HEK293 (cell line): ENCODE results near the gene OR4K1.
"Not testable (repeated sequence)": the region's sequence is repeated elsewhere in the genome, so short reads cannot be mapped to it uniquely, and the experiment has no call there.

Experiments used
- CTCF ChIP-seq: fragments of 450-650 bp; formaldehyde crosslinking; IDR thresholded peaks from 2 replicates; pipeline ENCODE4 v1.5.1; 2016; ENCODE audit warnings: missing biosample characterization, missing genetic modification characterization
- ELK4 ChIP-seq: IDR thresholded peaks from 2 replicates; pipeline ENCODE4 v1.6.1; 2011; ENCODE audit warnings: mild to moderate bottlenecking, low read depth, low read length, borderline replicate concordance
- TRIM28 ChIP-seq: IDR thresholded peaks from 2 replicates; pipeline ENCODE4 v1.6.1; 2011; ENCODE audit warnings: low read length, control low read depth, borderline replicate concordance
- ZNF18 ChIP-seq: fragments of 450-650 bp; formaldehyde crosslinking; IDR thresholded peaks from 2 replicates; pipeline ENCODE4 v1.5.1; 2016; ENCODE audit warnings: missing biosample characterization, missing genetic modification characterization
- ZNF266 ChIP-seq: fragments of 450-650 bp; formaldehyde crosslinking; IDR thresholded peaks from 2 replicates; pipeline ENCODE4 v1.5.1; 2016; ENCODE audit warnings: missing biosample characterization, missing genetic modification characterization, low read depth
- ZNF274 ChIP-seq, 2 experiments: fragments of 200-500 bp in 1 of 2; fragments of 450-650 bp in 1 of 2; sonication (Bioruptor generic) in 1 of 2; formaldehyde crosslinking in 1 of 2; IDR thresholded peaks; 2 replicates each; pipeline versions ENCODE4 v1.5.1 to v1.6.1; 2014 to 2016; ENCODE audit warnings: borderline replicate concordance in 1 of 2, inconsistent platforms in 1 of 2, low read length in 1 of 2, missing biosample characterization in 1 of 2, missing genetic modification characterization in 1 of 2
- ZNF404 ChIP-seq: fragments of 450-650 bp; formaldehyde crosslinking; IDR thresholded peaks from 2 replicates; pipeline ENCODE4 v1.5.1; 2017; ENCODE audit warnings: missing biosample characterization, missing genetic modification characterization
- ZNF48 ChIP-seq: fragments of 450-650 bp; formaldehyde crosslinking; IDR thresholded peaks from 2 replicates; pipeline ENCODE4 v1.5.1; 2016; ENCODE audit warnings: missing biosample characterization, missing genetic modification characterization
- ZNF501 ChIP-seq: fragments of 450-650 bp; formaldehyde crosslinking; IDR thresholded peaks from 2 replicates; pipeline ENCODE4 v1.5.1; 2016; ENCODE audit warnings: missing biosample characterization, missing genetic modification characterization
- ZNF530 ChIP-seq: fragments of 450-650 bp; formaldehyde crosslinking; IDR thresholded peaks from 2 replicates; pipeline ENCODE4 v1.5.1; 2016; ENCODE audit warnings: low read depth, missing biosample characterization, missing genetic modification characterization
- ZNF639 ChIP-seq: fragments of 450-650 bp; formaldehyde crosslinking; IDR thresholded peaks from 2 replicates; pipeline ENCODE4 v1.5.1; 2016; ENCODE audit warnings: missing biosample characterization, missing genetic modification characterization
- ZNF670 ChIP-seq: fragments of 450-650 bp; formaldehyde crosslinking; IDR thresholded peaks from 2 replicates; pipeline ENCODE4 v1.5.1; 2016; ENCODE audit warnings: missing biosample characterization, missing genetic modification characterization, low read depth
- ZNF76 ChIP-seq: fragments of 450-650 bp; formaldehyde crosslinking; IDR thresholded peaks from 2 replicates; pipeline ENCODE4; 2016; ENCODE audit warnings: low read depth, missing biosample characterization, missing genetic modification characterization, borderline replicate concordance

GRCh38 chr14:19969735-19970134, 39.0 kb downstream of the OR4K1 start:
- TF ChIP-seq CTCF (tag by site-specific recombination); ZNF530 (tag by site-specific recombination); ZNF18; ZNF48 (tag by site-specific recombination); ZNF639 (tag by site-specific recombination); ZNF266 (tag by site-specific recombination); ZNF76 (tag by site-specific recombination); TRIM28; ELK4; ZNF670 (tag by site-specific recombination); ZNF404 (tag by site-specific recombination); ZNF501 (tag by site-specific recombination); ZNF274 (IDR thresholded peaks at IDR 0.05; ENCODE audit: low read length); ZNF274 (tag by site-specific recombination; IDR thresholded peaks at IDR 0.05; ENCODE audit: borderline replicate concordance): not testable (repeated sequence)
